ENCODE results near the gene CPVL. TPM values are rescaled to one million over a fixed set of nuclear protein-coding genes. Genes with fewer than 3 reads are reported as not detected.
A peak's percentile ranks its signal among the peaks of the same experiment; 100 is the strongest.

CPVL gene
- total RNA-seq (2014; rRNA removed; shearing (Covaris generic)) = 1.6 and 2.7 TPM in 2 replicates

GRCh38 chr7:29146057-29146706 is at the start of gene CPVL:
Gene CPVL (minus strand): TSS chr7:29146537. CDS start chr7:29121061, 25,476 bp downstream.
- H3K27ac ChIP-seq = no peak within 1 kb of the TSS
- no peaks in the 10 kb centered on the region for H3K4me1 ChIP-seq (replicated peaks)
- peak within 1 kb of the TSS; percentile 32 for H3K4me3 ChIP-seq
- H3K9me3 ChIP-seq (replicated peaks) = no peaks in the 10 kb centered on the region
- H3K36me3 ChIP-seq = no peaks in the 10 kb centered on the region
- DNase-seq (ENCODE audit: low read depth in 1 of 2, low spot score in 2 of 2) = no peak
- H3K27me3 ChIP-seq (replicated peaks) = peaks cover 64% of the 10 kb centered on the region

GRCh38 chr7:29194594-29195427 is 48.5 kb upstream of the CPVL start, which contains the start of gene CHN2:
Gene CHN2 (plus strand): TSS chr7:29194775.
- DNase-seq (ENCODE audit: low read depth in 1 of 2, low spot score in 2 of 2) = peak in 1 of 2 experiments; percentile 20
- peaks cover 24% of the 10 kb centered on the region for H3K4me1 ChIP-seq (replicated peaks)
- no peaks in the 10 kb centered on the region for H3K36me3 ChIP-seq
- H3K27me3 ChIP-seq (replicated peaks) = peaks cover 70% of the 10 kb centered on the region
- H3K27ac ChIP-seq = no peak within 1 kb of the TSS
- H3K9me3 ChIP-seq (replicated peaks) = no peaks in the 10 kb centered on the region
- peak within 1 kb of the TSS; percentile 36 for H3K4me3 ChIP-seq

- Histone ChIP-seq H3K27ac (no peak overlapping the region), H3K4me1 (replicated peaks) (peaks cover 24% of the 10 kb centered on the region), H3K4me3 (peak overlapping the region; percentile 36), H3K36me3 (no peaks in the 10 kb centered on the region), H3K27me3 (replicated peaks) (peaks cover 70% of the 10 kb centered on the region), H3K9me3 (replicated peaks) (no peaks in the 10 kb centered on the region)
- no peak for DNase-seq (ENCODE audit: low read depth in 1 of 2, low spot score in 2 of 2)
These were observed 47.9 kb upstream of the CPVL start for GRCh38 chr7:29194206-29194593.

- Histone ChIP-seq H3K9me3 (replicated peaks) (no peaks in the 10 kb centered on the region), H3K4me1 (replicated peaks) (peaks cover 24% of the 10 kb centered on the region), H3K4me3 (no peak overlapping the region), H3K36me3 (no peaks in the 10 kb centered on the region), H3K27ac (no peak overlapping the region), H3K27me3 (replicated peaks) (peaks cover 68% of the 10 kb centered on the region)
- no peak for DNase-seq (ENCODE audit: low read depth in 1 of 2, low spot score in 2 of 2)
These were observed 47.2 kb upstream of the CPVL start for GRCh38 chr7:29193316-29194205.

DNA sequence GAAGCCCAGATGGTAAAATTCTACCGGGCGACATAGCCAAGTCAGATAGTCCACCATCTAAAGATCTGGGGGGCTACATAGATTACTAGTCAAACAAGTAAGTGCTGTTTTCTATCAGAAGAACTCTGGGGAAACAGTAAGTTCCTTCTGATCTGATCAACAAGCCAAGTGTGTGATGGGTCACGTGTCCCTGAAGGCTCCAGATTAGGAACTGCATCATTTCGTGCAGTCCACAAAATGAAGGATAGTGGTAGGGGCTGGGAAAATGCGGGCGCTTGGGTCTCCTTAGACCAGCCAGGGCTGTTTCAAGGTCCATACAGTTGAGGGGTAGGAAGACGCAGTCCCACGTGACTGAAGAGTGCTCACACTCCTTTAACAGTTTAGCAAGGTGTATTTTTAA is 46.5 kb upstream of the CPVL start:
- Histone ChIP-seq H3K27ac (no peak overlapping the region), H3K4me3 (no peak overlapping the region), H3K27me3 (replicated peaks) (peaks cover 61% of the 10 kb centered on the region), H3K4me1 (replicated peaks) (peaks cover 24% of the 10 kb centered on the region), H3K9me3 (replicated peaks) (no peaks in the 10 kb centered on the region), H3K36me3 (no peaks in the 10 kb centered on the region)
- DNase-seq (ENCODE audit: low read depth in 1 of 2, low spot score in 2 of 2) = no peak

- peaks cover 58% of the 10 kb centered on the region for H3K27me3 ChIP-seq (replicated peaks)
- no peak for DNase-seq (ENCODE audit: low read depth in 1 of 2, low spot score in 2 of 2)
These were observed 46.0 kb upstream of the CPVL start for GRCh38 chr7:29192323-29192722.

GRCh38 chr7:29190349-29191045 is 44.2 kb upstream of the CPVL start:
- Histone ChIP-seq H3K27ac (no peak overlapping the region), H3K4me1 (replicated peaks) (peaks cover 21% of the 10 kb centered on the region), H3K36me3 (no peaks in the 10 kb centered on the region), H3K27me3 (replicated peaks) (peaks cover 40% of the 10 kb centered on the region), H3K9me3 (replicated peaks) (no peaks in the 10 kb centered on the region), H3K4me3 (no peak overlapping the region)
- peak in 1 of 2 experiments; percentile 16 for DNase-seq (ENCODE audit: low read depth in 1 of 2, low spot score in 2 of 2)

More at GRCh38 chr7:29192323-29192722, 46.0 kb upstream of the CPVL start:
- no peaks in the 10 kb centered on the region for H3K9me3 ChIP-seq (replicated peaks)
- no peak overlapping the region for H3K4me3 ChIP-seq
- H3K27ac ChIP-seq = no peak overlapping the region
- H3K36me3 ChIP-seq = no peaks in the 10 kb centered on the region
- H3K4me1 ChIP-seq (replicated peaks) = peaks cover 24% of the 10 kb centered on the region

GRCh38 chr7:29189743-29190201 is 43.4 kb upstream of the CPVL start:
- Histone ChIP-seq H3K27ac (no peak overlapping the region), H3K27me3 (replicated peaks) (peaks cover 32% of the 10 kb centered on the region), H3K4me1 (replicated peaks) (peaks cover 14% of the 10 kb centered on the region), H3K36me3 (no peaks in the 10 kb centered on the region), H3K9me3 (replicated peaks) (no peaks in the 10 kb centered on the region), H3K4me3 (no peak overlapping the region)
- peak; percentile 10 to 47 for DNase-seq (ENCODE audit: low read depth in 1 of 2, low spot score in 2 of 2)

DNA sequence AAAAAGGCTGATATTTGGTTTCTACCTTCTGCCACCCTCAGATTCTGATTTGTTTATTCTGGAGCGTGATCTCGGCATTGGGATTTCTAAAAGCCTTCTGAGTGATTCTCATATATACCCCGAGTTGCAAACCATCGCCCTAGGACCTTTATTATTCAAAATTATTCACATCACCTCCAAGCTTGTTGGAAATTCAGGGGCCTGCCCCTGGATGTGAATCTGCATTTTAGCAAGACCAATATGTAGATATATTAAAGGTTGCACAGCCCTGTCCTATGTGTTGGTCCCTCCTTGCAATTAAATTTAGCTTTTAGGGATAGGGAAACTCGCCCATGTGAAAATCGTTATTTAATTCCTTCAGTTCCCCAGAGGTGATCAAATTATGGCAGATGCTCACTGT is 39.3 kb upstream of the CPVL start:
- Histone ChIP-seq H3K27ac (no peak overlapping the region), H3K36me3 (no peaks in the 10 kb centered on the region), H3K27me3 (replicated peaks) (no peaks in the 10 kb centered on the region), H3K4me3 (no peak overlapping the region), H3K4me1 (replicated peaks) (peaks cover 8% of the 10 kb centered on the region), H3K9me3 (replicated peaks) (no peaks in the 10 kb centered on the region)
- DNase-seq (ENCODE audit: low read depth in 1 of 2, low spot score in 2 of 2) = no peak

DNA sequence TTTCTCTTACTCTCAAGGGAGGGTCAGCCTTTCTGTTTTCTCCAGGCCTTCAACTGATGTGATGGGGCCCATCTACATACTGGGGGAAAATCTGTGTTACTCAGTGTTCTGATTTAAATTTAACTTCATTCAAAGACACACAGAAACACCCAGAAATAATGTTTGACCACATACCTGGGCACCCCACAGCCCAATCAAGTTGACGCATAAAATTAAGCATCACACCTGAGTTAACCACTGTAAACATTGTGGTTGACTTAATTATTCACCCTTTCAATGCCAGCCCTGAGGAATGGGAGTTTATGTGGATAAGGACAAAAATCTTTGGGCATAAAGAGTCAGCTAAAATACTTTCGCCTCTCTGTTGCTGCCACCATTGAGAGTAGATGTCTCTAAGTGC is 38.3 kb upstream of the CPVL start:
- no peak overlapping the region for H3K27ac ChIP-seq
- H3K4me3 ChIP-seq = no peak overlapping the region
- H3K27me3 ChIP-seq (replicated peaks) = no peaks in the 10 kb centered on the region
- no peaks in the 10 kb centered on the region for H3K36me3 ChIP-seq
- H3K9me3 ChIP-seq (replicated peaks) = no peaks in the 10 kb centered on the region
- DNase-seq (ENCODE audit: low read depth in 1 of 2, low spot score in 2 of 2) = no peak
- H3K4me1 ChIP-seq (replicated peaks) = no peaks in the 10 kb centered on the region

- Histone ChIP-seq H3K36me3 (no peaks in the 10 kb centered on the region), H3K4me1 (replicated peaks) (no peaks in the 10 kb centered on the region), H3K9me3 (replicated peaks) (no peaks in the 10 kb centered on the region), H3K27me3 (replicated peaks) (no peaks in the 10 kb centered on the region), H3K4me3 (no peak overlapping the region), H3K27ac (no peak overlapping the region)
- no peak for DNase-seq (ENCODE audit: low read depth in 1 of 2, low spot score in 2 of 2)
These were observed 32.8 kb upstream of the CPVL start for GRCh38 chr7:29179115-29179514.

- Histone ChIP-seq H3K9me3 (replicated peaks) (no peaks in the 10 kb centered on the region), H3K36me3 (no peaks in the 10 kb centered on the region), H3K27ac (no peak overlapping the region), H3K4me3 (no peak overlapping the region), H3K27me3 (replicated peaks) (no peaks in the 10 kb centered on the region), H3K4me1 (replicated peaks) (no peaks in the 10 kb centered on the region)
- DNase-seq (ENCODE audit: low read depth in 1 of 2, low spot score in 2 of 2) = no peak
These were observed 31.7 kb upstream of the CPVL start for GRCh38 chr7:29177963-29178600.

All from SJSA1 (cell line).